ENCODE data around the gene ARL17A.
"Not testable (repeated sequence)": the region's sequence is repeated elsewhere in the genome, so short reads cannot be mapped to it uniquely, and the experiment has no call there.

The ARL17A gene

GRCh38 chr17:46579083-46580075 lies at the start of gene ARL17A:
TSS of gene ARL17A (minus strand) at chr17:46579691. CDS start at chr17:46576322, 3,369 bp downstream.
- H3K27ac ChIP-seq = not testable (repeated sequence)

GRCh38 chr17:46628753-46629436 lies 49.4 kb upstream of the ARL17A start:
- H3K27ac ChIP-seq = not testable (repeated sequence)

GRCh38 chr17:46627452-46627851 lies 48.0 kb upstream of the ARL17A start:
- not testable (repeated sequence) for H3K27ac ChIP-seq

GRCh38 chr17:46624726-46625125 lies 45.2 kb upstream of the ARL17A start:
- not testable (repeated sequence) for H3K27ac ChIP-seq

- H3K27ac ChIP-seq = not testable (repeated sequence)
Observed at GRCh38 chr17:46623790-46624189, 44.3 kb upstream of the ARL17A start.

- not testable (repeated sequence) for H3K27ac ChIP-seq
Observed at GRCh38 chr17:46618975-46619374, 39.5 kb upstream of the ARL17A start.

- H3K27ac ChIP-seq = not testable (repeated sequence)
Observed at GRCh38 chr17:46617121-46617520, 37.6 kb upstream of the ARL17A start.

GRCh38 chr17:46613876-46614275 lies 34.4 kb upstream of the ARL17A start:
- H3K27ac ChIP-seq = not testable (repeated sequence)

- not testable (repeated sequence) for H3K27ac ChIP-seq
Observed at GRCh38 chr17:46611304-46611703, 31.8 kb upstream of the ARL17A start.

GRCh38 chr17:46603125-46603524 lies 23.6 kb upstream of the ARL17A start:
- not testable (repeated sequence) for H3K27ac ChIP-seq

- not testable (repeated sequence) for H3K27ac ChIP-seq
Observed at GRCh38 chr17:46600767-46601166, 21.3 kb upstream of the ARL17A start.

- not testable (repeated sequence) for H3K27ac ChIP-seq
Observed at GRCh38 chr17:46598344-46598931, 18.9 kb upstream of the ARL17A start.

- not testable (repeated sequence) for H3K27ac ChIP-seq
Observed at GRCh38 chr17:46591332-46591731, 11.8 kb upstream of the ARL17A start.

GRCh38 chr17:46590157-46591146 lies 11.0 kb upstream of the ARL17A start, which contains the start of gene NSF:
TSS of gene NSF (plus strand) at chr17:46590669. CDS start at chr17:46590776, 107 bp downstream.
- H3K27ac ChIP-seq = not testable (repeated sequence)

GRCh38 chr17:46585444-46585843 lies 6.0 kb upstream of the ARL17A start:
- not testable (repeated sequence) for H3K27ac ChIP-seq

GRCh38 chr17:46580082-46580481 lies 591 bp upstream of the ARL17A start:
- H3K27ac ChIP-seq = not testable (repeated sequence)

GRCh38 chr17:46571796-46572195 lies 7.7 kb downstream of the ARL17A start:
- not testable (repeated sequence) for H3K27ac ChIP-seq

GRCh38 chr17:46566980-46567379 lies 12.5 kb downstream of the ARL17A start:
- not testable (repeated sequence) for H3K27ac ChIP-seq

- not testable (repeated sequence) for H3K27ac ChIP-seq
Observed at GRCh38 chr17:46566284-46566683, 13.2 kb downstream of the ARL17A start.

GRCh38 chr17:46560048-46560447 lies 19.4 kb downstream of the ARL17A start:
- H3K27ac ChIP-seq = not testable (repeated sequence)

GRCh38 chr17:46559155-46559554 lies 20.3 kb downstream of the ARL17A start:
- H3K27ac ChIP-seq = not testable (repeated sequence)
